Right lobe of liver (tissue), 4 donors: ENCODE data around the gene LDLRAP1.
"Not testable (repeated sequence)": the region's sequence is repeated elsewhere in the genome, so short reads cannot be mapped to it uniquely, and the experiment has no call there.

Experiments
- POLR2A ChIP-seq: fragments of 450-650 bp; IDR thresholded peaks from one replicate; pipeline ENCODE4 v1.6.1; 2017; ENCODE audit warnings: antibody characterized with exemption, mild to moderate bottlenecking
- TF ChIP-seq, protein P1 (sequence below), 4 donors: fragments of 200-600 bp in 3 of 4; fragments of 450-650 bp in 1 of 4; IDR thresholded peaks; one replicate each; pipeline versions ENCODE4 v1.5.1 to v1.8.0; 2016 to 2022; ENCODE audit warnings: antibody characterized with exemption in 4 of 4, mild to moderate bottlenecking in 2 of 4
- donor health status: DM: no; HTN: no; CAD: no.
- donor health status: DM: no; HTN: no; CAD: no.
- donor health status: DM: no; HTN: yes; CAD: no.

DNA sequence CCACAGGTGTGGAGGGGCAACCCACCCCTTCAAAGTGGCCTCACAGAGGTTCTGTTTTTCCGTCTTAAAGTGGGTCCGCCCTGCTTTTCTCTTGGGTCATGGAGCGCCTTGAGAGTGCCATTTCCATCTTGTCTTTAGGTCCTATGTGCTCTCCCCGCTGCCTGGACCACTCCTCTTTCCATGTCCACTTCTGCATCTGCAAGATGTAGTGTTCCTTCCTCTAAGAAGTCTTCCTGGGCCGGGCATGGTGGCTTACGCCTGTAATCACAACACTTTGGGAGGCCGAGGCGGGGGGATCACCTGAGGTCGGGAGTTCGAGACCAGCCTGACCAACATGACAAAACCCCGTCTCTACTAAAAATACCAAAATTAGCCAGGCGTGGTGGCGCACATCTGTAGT lies 45.4 kb downstream of the LDLRAP1 start:
- TF ChIP-seq, protein P1, sequence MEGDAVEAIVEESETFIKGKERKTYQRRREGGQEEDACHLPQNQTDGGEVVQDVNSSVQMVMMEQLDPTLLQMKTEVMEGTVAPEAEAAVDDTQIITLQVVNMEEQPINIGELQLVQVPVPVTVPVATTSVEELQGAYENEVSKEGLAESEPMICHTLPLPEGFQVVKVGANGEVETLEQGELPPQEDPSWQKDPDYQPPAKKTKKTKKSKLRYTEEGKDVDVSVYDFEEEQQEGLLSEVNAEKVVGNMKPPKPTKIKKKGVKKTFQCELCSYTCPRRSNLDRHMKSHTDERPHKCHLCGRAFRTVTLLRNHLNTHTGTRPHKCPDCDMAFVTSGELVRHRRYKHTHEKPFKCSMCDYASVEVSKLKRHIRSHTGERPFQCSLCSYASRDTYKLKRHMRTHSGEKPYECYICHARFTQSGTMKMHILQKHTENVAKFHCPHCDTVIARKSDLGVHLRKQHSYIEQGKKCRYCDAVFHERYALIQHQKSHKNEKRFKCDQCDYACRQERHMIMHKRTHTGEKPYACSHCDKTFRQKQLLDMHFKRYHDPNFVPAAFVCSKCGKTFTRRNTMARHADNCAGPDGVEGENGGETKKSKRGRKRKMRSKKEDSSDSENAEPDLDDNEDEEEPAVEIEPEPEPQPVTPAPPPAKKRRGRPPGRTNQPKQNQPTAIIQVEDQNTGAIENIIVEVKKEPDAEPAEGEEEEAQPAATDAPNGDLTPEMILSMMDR (IDR thresholded peaks at IDR 0.05): not testable (repeated sequence)
- not testable (repeated sequence) for TF ChIP-seq POLR2A
